ENCODE measurements around the gene TSKU. TPM values are rescaled to one million over a fixed set of nuclear protein-coding genes. Genes with fewer than 3 reads are reported as not detected.
A peak's percentile ranks its signal among the peaks of the same experiment; 100 is the strongest.

Gene TSKU
- total and polyA plus RNA-seq, 4 experiments from 2014 or later, result 0.13 TPM; not detected in 3

GRCh38 chr11:76768088-76768908 is 14.9 kb upstream of the TSKU start:
- Mint-ChIP-seq H3K27me3 (no peaks in the 10 kb centered on the region), H3K4me3 (peak overlapping the region in 7 of 8 donors; percentile 9 to 90 (median 64)), H3K4me1 (peaks cover 21 to 54% (median 34%) of the 10 kb centered on the region in 4 donors), H3K36me3 (no peaks in the 10 kb centered on the region), H3K27ac (peak overlapping the region; percentile 60 to 92 (median 82)), H3K9me3 (no peaks in the 10 kb centered on the region)
- peaks cover 28% of the 10 kb centered on the region for H3K4me1 ChIP-seq (ENCODE audit: insufficient read depth, low read length)
- ChIA-PET CTCF (ENCODE audit: partially characterized antibody) (no interaction called here), POLR2A (ENCODE audit: partially characterized antibody) (no interaction called here)
- H3K27ac ChIP-seq (ENCODE audit: low read depth, low read length), result no peak overlapping the region
- peak; percentile 19 to 68 (median 26) for DNase-seq
- H3K9me3 ChIP-seq (ENCODE audit: control insufficient read depth in 1 of 2, low read length in 2 of 2), result no peaks in the 10 kb centered on the region
- intact Hi-C loops (cut with micrococcal nuclease), result no loop called here
- no peaks in the 10 kb centered on the region for H3K27me3 ChIP-seq (ENCODE audit: insufficient read depth, low read length)
- no peaks in the 10 kb centered on the region for H3K36me3 ChIP-seq (ENCODE audit: insufficient read depth, low read length)
- no peak overlapping the region for H3K4me3 ChIP-seq (ENCODE audit: low read length in 2 of 2)

- Histone ChIP-seq H3K4me1 (ENCODE audit: insufficient read depth, low read length) (peaks cover 28% of the 10 kb centered on the region), H3K4me3 (ENCODE audit: low read length in 2 of 2) (no peak overlapping the region), H3K36me3 (ENCODE audit: insufficient read depth, low read length) (no peaks in the 10 kb centered on the region), H3K27me3 (ENCODE audit: insufficient read depth, low read length) (no peaks in the 10 kb centered on the region), H3K27ac (ENCODE audit: low read depth, low read length) (no peak overlapping the region), H3K9me3 (ENCODE audit: control insufficient read depth in 1 of 2, low read length in 2 of 2) (no peaks in the 10 kb centered on the region)
- H3K27ac Mint-ChIP-seq, result peak overlapping the region in 6 of 7 donors; percentile 41 to 92 (median 82)
- peak overlapping the region in 6 of 8 donors; percentile 9 to 90 (median 64) for H3K4me3 Mint-ChIP-seq
- no peaks in the 10 kb centered on the region for H3K9me3 Mint-ChIP-seq
- POLR2A ChIA-PET (ENCODE audit: partially characterized antibody), result no interaction called here
- no peaks in the 10 kb centered on the region for H3K36me3 Mint-ChIP-seq
- intact Hi-C loops (cut with micrococcal nuclease), result no loop called here
- CTCF ChIA-PET (ENCODE audit: partially characterized antibody), result no interaction called here
- no peaks in the 10 kb centered on the region for H3K27me3 Mint-ChIP-seq
- H3K4me1 Mint-ChIP-seq, result peaks cover 21 to 56% (median 34%) of the 10 kb centered on the region in 4 donors
- DNase-seq, result no peak
Observed at GRCh38 chr11:76768909-76769560, 14.1 kb upstream of the TSKU start.

- peaks cover 21 to 56% (median 34%) of the 10 kb centered on the region in 4 donors for H3K4me1 Mint-ChIP-seq
- no peaks in the 10 kb centered on the region for H3K36me3 ChIP-seq (ENCODE audit: insufficient read depth, low read length)
- intact Hi-C loops (cut with micrococcal nuclease), result no loop called here
- no peak overlapping the region for H3K4me3 ChIP-seq (ENCODE audit: low read length in 2 of 2)
- H3K27ac ChIP-seq (ENCODE audit: low read depth, low read length), result no peak overlapping the region
- H3K4me1 ChIP-seq (ENCODE audit: insufficient read depth, low read length), result peaks cover 28% of the 10 kb centered on the region
- no peaks in the 10 kb centered on the region for H3K27me3 Mint-ChIP-seq
- ChIA-PET POLR2A (ENCODE audit: partially characterized antibody) (no interaction called here), CTCF (ENCODE audit: partially characterized antibody) (interaction anchor here (0.7 to 1.5 kb wide), 3 partner anchors 9 to 30 kb away, joined by 3 to 7 read pairs (median 4); no protein-coding TSS in a partner anchor)
- H3K4me3 Mint-ChIP-seq, result peak overlapping the region in 1 of 8 donors; percentile 7
- H3K27me3 ChIP-seq (ENCODE audit: insufficient read depth, low read length), result no peaks in the 10 kb centered on the region
- H3K9me3 ChIP-seq (ENCODE audit: control insufficient read depth in 1 of 2, low read length in 2 of 2), result no peaks in the 10 kb centered on the region
- DNase-seq, result no peak
- H3K9me3 Mint-ChIP-seq, result peaks cover 0 to 2% (median 0%) of the 10 kb centered on the region in 8 donors
- peak overlapping the region in 5 of 7 donors; percentile 45 to 72 (median 63) for H3K27ac Mint-ChIP-seq
- H3K36me3 Mint-ChIP-seq, result no peaks in the 10 kb centered on the region
Observed at GRCh38 chr11:76769645-76770586, 13.2 kb upstream of the TSKU start.

- H3K9me3 Mint-ChIP-seq, result peaks cover 0 to 10% (median 7%) of the 10 kb centered on the region in 8 donors
- H3K4me3 Mint-ChIP-seq, result peak overlapping the region in 2 of 8 donors; percentile 7 to 17
Observed at GRCh38 chr11:76770642-76771445, 12.3 kb upstream of the TSKU start.

GRCh38 chr11:76771446-76772099 is 11.6 kb upstream of the TSKU start:
- POLR2A ChIA-PET (ENCODE audit: partially characterized antibody), result no interaction called here
- Histone ChIP-seq H3K27ac (ENCODE audit: low read depth, low read length) (no peak overlapping the region), H3K4me3 (ENCODE audit: low read length in 2 of 2) (no peak overlapping the region), H3K9me3 (ENCODE audit: control insufficient read depth in 1 of 2, low read length in 2 of 2) (peaks cover 0 to 3% of the 10 kb centered on the region in 2 donors), H3K4me1 (ENCODE audit: insufficient read depth, low read length) (peaks cover 28% of the 10 kb centered on the region), H3K36me3 (ENCODE audit: insufficient read depth, low read length) (no peaks in the 10 kb centered on the region), H3K27me3 (ENCODE audit: insufficient read depth, low read length) (no peaks in the 10 kb centered on the region)
- Mint-ChIP-seq H3K9me3 (peaks cover 0 to 17% (median 14%) of the 10 kb centered on the region in 8 donors), H3K27ac (peak overlapping the region in 3 of 7 donors; percentile 1 to 72 (median 49)), H3K36me3 (peaks cover 0 to 2% of the 10 kb centered on the region in 2 donors), H3K27me3 (no peaks in the 10 kb centered on the region), H3K4me1 (peaks cover 21 to 55% (median 33%) of the 10 kb centered on the region in 4 donors), H3K4me3 (no peak overlapping the region)
- DNase-seq, result no peak
- CTCF ChIA-PET (ENCODE audit: partially characterized antibody), result interaction anchor here (0.9 kb wide), 1 partner anchor 28 kb away, joined by 5 read pairs; no protein-coding TSS in a partner anchor
- intact Hi-C loops (cut with micrococcal nuclease), result no loop called here

More at GRCh38 chr11:76770642-76771445, 12.3 kb upstream of the TSKU start:
- H3K27me3 Mint-ChIP-seq, result no peaks in the 10 kb centered on the region
- no peak overlapping the region for H3K27ac ChIP-seq (ENCODE audit: low read depth, low read length)
- DNase-seq, result no peak
- no peak overlapping the region for H3K4me3 ChIP-seq (ENCODE audit: low read length in 2 of 2)
- intact Hi-C loops (cut with micrococcal nuclease), result no loop called here
- no peaks in the 10 kb centered on the region for H3K36me3 Mint-ChIP-seq
- H3K9me3 ChIP-seq (ENCODE audit: control insufficient read depth in 1 of 2, low read length in 2 of 2), result no peaks in the 10 kb centered on the region
- POLR2A ChIA-PET (ENCODE audit: partially characterized antibody), result no interaction called here
- peaks cover 28% of the 10 kb centered on the region for H3K4me1 ChIP-seq (ENCODE audit: insufficient read depth, low read length)
- no peaks in the 10 kb centered on the region for H3K27me3 ChIP-seq (ENCODE audit: insufficient read depth, low read length)
- H3K27ac Mint-ChIP-seq, result peak overlapping the region in 5 of 7 donors; percentile 45 to 75 (median 68)
- CTCF ChIA-PET (ENCODE audit: partially characterized antibody), result interaction anchor here (0.7 to 1.5 kb wide), 3 partner anchors 10 to 29 kb away, joined by 3 to 7 read pairs (median 4); no protein-coding TSS in a partner anchor
- H3K36me3 ChIP-seq (ENCODE audit: insufficient read depth, low read length), result no peaks in the 10 kb centered on the region
- H3K4me1 Mint-ChIP-seq, result peaks cover 21 to 56% (median 34%) of the 10 kb centered on the region in 4 donors
